T-helper 2 cell (primary cell): ENCODE data around the gene ZNF697.

Experiments
- DNase-seq, 5 experiments: peaks; one replicate each; pipeline versions ENCODE4 v3.0.0 to v3.0.0-alpha.2; 2012 to 2022

The ZNF697 gene

DNA sequence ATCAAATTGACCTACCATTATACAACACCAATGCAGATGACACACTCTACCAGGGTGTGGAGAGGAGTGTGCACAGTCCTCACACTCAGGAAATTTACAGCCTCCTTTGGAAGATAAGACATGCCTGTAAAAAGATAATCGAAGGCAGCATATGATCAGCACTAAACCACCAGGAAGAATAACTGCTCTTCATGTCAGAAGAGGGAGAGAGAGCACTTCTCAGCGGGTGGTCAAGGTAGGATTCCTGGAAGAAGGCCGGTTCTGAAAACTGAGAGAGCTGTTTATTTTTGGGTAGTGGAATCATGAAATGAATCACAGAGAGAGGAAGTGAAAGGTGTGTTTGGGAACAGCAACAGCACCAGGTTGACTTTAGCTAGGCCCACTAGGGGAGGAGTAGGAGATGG is 14.0 kb upstream of the ZNF697 start:
- no peak for DNase-seq

DNA sequence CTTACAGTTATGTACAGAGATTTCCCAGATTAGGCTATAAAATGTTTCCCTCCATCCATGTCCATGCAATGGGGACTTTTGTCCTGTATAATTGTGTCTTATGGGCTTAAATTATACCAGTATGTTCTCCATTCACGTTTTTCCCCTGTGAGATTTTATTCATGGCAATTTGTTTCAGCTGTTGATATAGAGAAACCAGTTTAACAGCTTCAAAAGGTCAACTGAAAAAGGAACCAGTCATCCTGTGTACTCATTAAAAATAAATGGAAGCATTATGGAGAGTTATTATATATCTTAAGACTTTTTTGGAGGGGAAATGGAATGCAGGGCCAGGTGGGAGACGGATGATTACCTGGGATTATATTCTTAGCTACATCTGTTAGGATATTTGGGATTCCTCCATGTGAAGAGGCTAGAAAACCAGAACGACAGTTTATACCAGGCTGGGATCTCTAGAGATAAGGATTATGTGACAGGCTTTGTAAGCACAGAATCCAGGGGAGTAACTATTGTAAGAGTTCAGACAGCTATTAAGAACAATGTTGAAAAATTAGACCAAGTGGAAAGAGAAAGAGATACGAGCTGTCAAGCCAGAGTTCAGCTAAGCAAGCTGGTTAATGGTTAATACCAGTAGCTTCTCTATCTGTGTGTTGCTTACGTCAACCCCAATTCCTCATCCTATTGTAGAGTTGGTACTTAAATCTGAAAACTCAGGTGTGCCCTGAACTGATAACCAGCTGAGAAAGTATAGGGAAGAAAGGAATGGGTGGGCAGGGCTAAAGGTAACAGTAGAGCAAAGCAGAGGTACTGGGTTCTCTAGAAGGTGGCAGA is 12.4 kb upstream of the ZNF697 start:
- DNase-seq = no peak

DNA sequence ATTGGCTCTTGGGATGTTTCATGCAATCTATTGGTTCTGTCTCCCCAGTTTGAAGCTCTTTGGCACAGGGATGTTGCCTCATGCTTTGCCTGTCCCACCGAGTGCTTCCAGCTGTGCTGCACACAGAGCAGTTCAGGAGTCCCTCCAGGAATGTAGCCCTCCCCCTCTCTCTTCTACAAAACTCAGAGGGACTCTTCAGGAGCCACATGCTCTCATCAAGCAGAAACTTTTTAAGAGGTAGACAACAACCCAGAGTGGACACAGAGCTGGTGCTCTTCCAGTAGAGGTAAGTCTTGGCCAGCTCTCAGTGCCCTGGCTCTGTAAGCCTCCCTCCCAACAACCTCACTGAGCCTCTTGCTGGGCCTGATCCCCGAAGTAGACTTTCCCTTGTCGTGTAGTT is 11.6 kb upstream of the ZNF697 start:
- no peak for DNase-seq

DNA sequence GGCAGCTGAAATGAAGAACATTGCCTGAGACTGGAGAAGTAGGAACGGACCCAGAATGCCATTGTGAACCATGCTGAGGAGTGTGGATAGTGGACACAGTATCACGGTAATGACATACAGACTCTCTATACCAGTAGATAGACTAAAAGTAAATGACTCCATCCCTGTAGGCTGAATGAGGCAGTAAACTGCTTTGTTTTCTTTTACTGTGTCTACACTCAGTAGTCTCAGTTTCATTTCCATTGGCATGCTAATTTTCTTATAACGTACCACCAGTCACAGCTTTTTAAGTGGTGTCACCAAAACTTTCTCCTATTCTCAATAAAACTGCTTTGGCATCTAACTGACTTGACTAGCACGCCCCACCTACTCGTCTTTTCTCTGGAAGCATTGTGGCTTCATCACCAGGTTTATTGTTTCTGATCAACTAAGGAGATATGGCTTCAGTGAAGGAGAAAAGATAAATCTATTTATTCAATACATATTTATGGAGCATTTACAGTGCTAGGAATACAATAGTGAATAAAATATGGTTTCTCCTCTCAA is 8.4 kb upstream of the ZNF697 start:
- DNase-seq = peak in 1 of 5 experiments; percentile 94

DNA sequence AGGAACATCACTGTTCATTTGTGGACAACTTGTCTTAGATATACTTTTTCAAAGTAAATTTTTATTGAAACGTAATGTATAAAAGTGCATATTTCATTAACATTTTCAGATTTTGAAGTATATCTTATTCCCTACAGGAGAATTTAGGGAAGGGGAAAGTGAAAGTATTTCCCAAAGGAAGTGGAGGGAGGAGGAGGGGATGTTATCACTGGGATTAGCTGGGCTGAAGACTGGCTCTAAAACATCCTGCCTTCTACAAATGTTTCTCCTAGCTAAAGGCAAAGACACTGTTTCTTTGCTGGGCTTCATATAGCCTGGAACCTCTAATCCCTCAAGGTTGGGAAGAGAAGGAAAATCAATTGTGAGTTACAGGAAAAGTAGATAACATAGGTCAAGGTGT is 7.1 kb upstream of the ZNF697 start:
- no peak for DNase-seq

DNA sequence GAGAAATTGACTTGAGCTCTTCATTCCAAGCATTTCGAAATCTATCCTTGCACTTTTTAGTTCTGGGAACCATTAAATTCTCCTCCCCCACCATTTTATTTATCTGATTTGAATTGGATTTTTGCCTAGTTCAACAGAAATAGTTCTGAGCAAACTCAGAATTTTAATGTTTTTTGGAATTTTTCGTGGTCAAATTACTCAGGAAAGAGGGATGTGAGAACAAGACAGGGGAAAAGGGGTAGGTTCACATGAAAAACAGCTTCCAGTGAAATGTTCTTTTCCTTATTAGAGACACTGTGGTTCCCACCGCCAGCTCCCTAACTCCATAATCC is 5.7 kb upstream of the ZNF697 start:
- DNase-seq = no peak

DNA sequence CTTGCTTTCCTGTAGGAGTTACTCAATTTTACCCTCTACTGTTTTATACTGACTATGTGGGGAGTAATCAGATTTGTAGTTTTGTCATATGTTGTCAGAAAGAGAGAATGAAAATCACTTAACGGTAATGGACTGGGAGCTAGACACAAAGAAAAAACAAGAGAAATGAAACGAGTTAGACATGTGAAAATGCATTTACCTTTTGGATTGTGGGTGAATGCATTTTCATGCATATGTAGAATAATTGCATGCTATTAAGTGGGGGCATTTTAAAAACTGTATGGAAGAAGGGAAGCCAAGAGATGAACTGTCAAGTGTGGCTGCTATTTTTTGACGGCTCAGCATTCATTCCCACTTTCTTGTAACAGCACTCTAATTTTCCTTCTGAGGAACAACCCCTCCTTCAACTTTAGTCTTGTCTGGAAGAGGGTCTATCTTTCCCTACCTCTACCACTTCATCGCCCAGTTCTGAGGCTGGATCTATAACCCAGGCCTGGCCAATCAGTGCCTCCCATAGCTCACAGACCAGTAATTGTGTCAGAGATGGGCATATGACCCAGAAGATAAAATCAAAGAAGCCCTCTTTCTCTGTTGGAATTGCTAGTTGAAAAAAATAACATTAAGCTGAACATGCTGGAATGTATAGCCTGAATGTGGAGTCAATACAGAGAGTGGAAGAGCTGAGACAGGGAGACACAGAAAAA is 5.2 kb upstream of the ZNF697 start:
- DNase-seq = no peak

DNA sequence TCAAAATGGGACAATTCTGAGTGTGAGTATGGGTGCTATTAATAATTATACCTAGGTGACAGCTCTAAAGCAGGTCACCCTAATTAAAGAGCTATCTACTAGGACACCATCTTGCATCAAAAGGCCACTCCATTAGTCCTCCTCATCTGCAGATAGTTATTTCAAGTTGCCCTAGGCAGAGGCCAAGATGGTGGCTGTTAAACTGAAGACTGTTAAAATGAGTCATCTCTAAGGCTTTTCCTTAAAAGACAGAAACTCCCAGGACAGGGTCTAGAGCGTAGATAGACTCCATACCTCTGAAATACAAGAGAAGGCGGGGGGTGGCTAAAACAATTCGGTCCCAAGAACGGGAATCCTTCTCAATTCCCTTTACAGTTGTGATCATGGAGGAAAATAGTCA is 4.5 kb upstream of the ZNF697 start:
- no peak for DNase-seq

DNA sequence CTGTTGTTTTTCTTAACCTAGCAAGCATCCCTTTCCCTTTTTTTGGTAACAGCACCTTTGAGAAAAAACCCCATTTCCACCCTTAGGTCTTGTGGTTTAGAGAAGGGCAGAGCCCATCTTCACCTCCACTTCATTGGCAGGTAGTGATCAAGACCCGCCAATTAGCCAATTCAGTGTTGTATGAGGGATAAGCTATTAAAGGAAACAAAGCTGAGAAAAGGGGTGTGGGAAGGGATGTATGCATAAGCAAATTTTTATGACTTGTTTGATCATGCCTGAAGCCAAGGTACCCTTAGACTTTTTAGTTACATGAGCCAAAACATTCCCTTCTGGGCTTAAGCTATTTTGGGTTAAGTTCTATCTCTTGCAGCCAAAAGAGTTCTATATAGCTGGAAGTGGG is 3.6 kb upstream of the ZNF697 start:
- DNase-seq = no peak

DNA sequence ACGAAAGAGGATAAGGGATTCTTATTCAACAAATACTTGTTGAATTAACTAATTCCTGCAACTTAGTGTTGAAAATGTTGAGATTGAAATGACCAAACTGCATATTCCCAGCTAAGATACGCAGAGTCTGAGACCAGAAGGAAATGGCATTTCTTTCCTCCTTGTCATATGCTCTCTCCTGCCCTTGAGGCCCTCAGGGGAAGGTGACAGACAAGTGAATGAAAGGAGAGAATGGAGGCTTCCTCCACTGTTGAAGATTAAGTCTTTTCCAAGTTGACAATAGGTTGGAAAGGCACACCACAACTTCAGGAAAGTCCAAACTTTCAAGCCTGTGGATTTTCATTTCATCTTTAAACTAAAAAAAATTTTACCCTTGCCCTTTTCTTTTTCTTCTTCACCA is 3.1 kb upstream of the ZNF697 start:
- no peak for DNase-seq

DNA sequence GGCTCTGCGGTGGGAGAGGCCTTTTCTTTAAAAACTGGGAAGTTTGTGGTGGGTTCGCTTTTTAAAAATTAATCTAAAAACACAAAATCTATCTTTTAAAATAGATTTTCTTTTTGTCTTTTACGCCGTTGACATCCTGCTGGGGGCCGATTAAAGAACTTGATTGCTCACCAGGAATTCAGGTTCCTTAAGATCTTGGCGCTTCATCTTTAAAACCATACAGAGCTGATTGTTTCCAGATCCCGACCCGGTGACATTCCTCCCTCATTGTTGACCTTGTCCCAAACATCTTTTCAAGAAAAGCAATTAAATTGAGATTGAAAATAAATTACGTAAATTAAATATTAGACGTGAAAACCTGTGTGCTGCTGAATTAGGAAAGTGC is 546 bp upstream of the ZNF697 start:
- no peak for DNase-seq

DNA sequence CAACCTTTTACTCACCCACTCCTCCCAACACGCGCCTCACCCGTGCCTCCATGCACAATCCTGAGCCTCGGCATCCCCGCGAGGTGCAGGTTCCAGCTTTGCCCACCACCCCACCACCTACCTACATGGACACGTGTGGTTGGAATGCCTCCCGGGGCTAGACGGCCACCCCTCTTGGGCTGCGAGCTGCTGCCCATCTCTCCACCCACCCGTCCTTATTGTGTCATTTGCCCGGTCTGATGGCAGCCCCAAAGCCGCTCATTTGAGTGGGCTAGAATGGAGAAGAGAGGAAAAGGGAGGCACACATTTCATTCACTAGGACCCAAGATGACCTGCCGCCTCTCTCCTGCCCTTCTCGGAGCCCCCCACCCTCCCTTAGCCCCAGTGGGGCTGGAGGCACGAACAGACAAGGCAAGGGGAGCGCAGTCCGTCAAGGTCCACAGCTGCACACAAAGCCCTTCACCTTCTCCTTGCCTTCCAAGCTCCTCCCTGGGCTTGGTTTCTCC is 785 bp downstream of the ZNF697 start:
- no peak for DNase-seq

DNA sequence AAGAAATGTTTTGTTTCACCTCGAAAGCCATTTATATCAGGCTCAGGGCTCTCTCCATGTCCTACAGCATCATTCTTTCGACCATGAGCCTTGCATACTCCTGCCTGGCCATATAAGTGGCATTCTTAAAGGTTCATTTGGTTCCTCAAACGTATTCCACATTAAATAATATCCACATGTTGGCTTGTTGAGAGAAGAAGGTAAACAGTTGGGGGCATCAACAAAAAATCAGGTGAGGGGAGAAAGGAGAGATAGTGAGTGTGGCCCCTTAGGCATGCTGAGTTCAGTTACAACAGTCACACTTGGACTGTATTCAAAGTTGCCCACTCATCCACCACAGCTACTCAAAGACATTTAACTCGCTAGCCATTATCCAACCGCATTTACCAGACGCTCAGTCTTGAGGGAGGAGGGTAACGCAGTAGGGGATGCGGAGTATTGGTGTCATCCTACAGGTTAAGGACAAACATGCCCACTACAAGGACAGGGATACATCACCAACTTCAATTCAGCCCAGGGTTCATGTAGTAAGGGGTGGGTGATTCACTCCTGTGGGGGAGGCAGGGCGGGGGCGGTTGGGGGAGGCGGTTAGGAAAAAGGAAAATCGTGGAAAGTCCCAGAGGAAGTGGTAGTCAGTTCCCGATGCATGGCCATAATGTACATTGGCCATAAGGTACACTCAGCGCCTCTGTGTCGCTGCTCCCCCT is 1.4 kb downstream of the ZNF697 start:
- DNase-seq = no peak

DNA sequence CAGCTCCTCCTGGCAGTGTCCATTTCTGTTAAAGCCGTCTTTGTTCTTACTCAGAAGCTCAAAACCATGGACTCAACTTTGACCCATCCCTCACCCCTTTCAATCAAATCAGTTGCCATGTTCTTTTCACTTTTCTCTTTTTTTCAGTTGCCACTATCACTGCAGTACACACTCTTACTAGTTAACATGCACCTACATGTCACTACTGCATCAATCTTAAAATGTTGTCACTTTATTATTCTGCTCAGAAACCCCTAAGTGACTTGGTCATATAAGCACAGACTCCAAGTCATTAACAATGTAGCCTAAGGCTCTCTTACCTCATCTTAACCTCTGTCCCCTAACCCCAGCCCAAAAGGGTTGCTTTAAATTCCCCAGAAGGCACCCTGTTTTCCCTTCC is 9.0 kb downstream of the ZNF697 start:
- no peak for DNase-seq

DNA sequence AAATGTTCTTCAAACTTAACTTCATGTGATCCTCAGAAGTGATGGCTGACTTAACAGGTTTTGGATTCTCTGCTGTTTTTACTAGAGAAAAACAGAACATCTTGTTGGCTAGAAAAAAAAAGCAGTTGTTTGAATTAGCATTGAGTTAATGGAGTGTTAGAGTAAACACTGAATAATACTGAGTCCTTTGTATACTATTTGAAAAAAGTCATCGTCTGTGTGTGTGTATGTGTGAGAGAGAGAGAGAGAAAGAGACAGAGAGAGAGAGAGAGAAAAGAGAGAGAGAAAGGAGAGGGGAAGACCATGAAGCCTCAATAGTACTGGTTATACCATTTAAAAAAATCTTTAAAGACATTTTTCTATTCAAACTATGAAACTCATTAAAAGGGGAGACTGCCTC is 10.4 kb downstream of the ZNF697 start:
- no peak for DNase-seq

DNA sequence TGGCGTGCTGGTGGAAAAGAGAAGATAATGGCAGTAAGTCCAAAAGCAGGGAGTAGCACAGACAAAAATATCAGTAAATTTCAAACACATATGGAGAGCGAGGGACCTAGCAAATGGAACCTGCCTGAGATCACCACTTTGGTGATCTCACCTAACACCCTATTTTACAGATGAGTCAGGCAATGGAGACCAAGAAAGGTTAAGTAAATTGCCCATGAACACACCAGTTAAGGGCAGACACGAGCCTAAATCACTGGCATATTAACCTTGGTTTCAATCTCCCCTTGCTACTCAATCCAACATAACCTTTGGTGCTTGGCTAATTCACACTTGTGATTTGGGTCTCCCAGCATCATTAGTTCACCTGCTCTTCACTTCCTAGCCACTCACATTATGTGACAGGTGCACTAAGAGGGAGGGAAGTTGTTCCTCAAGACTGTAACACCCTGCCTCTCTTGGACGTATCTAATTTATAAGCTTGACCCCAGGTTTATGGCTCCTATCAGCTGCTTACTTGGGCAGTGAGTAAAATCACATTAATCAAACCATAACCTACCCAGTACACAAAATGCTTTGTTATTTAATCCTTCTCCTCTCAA is 11.5 kb downstream of the ZNF697 start:
- DNase-seq = no peak

DNA sequence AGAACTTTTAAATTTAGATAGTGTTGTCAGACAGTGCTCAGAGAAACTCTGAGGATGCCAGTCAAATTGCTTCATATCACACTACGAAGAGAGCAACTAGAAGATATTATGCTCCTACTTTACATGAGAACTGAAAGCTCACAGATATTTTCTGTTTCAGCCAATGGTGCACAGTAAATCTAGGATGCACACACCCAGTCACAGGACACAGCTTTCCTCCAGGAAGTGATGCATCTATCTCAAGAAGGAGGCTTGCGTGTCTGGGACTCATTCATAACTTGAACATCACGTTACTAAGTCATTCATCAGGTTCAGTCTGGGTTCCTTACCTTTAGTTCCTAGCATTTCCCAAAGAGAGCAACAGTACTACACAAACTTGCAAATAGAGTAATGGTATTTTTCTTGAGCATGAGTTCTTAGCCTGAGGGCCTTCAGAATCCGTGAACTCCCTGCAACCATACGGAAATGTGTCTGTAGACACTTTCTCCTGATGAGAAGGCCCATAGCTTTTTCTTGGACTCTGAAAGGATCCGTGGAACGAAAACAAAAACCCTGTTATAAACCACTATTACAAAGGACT is 12.2 kb downstream of the ZNF697 start:
- no peak for DNase-seq

DNA sequence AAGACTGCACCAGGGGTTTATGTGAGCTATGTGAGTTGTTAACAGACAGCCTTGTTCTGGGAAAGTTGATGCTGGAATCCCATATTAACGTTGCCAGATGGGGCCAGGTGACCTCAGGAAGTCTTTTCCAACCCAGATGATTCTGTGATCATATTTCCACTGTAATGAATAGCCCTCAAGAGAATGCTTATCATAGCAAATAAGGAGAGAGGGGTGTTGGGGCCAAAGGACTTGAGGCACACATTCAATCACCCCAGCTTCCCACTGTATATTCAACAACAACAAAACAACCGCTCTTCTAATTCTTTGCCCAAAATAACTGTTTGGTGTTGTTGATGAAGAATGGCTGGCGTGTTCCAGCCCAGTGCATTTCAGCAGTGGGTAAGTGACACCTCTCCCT is 14.1 kb downstream of the ZNF697 start:
- no peak for DNase-seq

DNA sequence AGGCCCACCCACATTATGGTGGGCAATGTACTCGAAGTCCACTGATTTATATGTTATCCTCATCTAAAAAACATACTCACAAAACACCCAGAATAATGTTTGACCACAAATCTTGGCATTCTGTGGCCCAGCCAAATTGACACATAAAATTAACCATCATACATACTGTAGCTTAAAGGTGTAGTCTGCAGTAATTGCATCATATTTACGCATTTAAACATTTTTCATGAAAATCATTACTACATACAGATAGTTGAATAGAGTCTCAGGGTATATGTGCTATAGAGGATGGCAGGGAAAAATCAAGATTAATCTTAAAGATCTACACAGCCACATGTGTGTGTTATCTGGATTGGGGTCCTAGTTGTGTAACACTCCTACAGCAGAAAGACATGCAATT is 14.5 kb downstream of the ZNF697 start:
- DNase-seq = no peak

DNA sequence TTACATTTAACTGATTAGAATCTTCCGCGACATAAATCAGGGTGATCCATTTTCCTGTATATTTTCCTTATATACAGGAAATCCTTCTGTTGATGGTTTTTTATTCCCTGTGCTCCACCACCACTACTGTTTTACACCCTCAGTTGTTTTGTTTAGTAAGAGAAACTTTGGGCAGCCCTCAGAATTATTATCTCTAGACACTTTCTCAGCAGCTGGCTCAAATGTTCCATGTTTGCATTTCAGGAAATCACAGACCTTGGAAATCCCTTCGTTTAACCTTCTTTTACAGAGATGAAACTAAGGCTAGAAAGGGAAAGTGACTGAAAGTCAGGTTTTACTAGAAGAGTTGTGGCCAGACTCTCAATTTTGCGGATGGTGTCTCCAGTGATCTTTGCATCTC is 15.2 kb downstream of the ZNF697 start:
- DNase-seq = no peak

DNA sequence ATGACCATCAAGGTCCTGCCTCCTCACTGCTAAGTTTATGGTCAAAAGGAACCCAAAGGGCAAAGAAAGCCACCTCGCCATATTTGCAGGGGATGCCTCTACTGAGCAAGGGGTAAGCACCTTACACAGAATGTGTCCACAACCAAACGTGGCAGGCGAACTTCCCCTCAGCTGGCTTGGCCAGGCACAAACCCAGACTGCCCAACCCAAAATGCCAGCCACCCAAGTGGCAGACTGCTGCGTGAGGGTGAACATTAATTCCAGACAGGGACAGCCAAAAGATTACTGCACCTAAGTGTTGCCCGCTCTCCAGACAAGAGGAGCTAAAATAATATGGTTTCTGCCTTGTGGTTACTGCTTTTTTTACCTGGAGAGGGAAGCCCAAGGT is 16.0 kb downstream of the ZNF697 start:
- no peak for DNase-seq

DNA sequence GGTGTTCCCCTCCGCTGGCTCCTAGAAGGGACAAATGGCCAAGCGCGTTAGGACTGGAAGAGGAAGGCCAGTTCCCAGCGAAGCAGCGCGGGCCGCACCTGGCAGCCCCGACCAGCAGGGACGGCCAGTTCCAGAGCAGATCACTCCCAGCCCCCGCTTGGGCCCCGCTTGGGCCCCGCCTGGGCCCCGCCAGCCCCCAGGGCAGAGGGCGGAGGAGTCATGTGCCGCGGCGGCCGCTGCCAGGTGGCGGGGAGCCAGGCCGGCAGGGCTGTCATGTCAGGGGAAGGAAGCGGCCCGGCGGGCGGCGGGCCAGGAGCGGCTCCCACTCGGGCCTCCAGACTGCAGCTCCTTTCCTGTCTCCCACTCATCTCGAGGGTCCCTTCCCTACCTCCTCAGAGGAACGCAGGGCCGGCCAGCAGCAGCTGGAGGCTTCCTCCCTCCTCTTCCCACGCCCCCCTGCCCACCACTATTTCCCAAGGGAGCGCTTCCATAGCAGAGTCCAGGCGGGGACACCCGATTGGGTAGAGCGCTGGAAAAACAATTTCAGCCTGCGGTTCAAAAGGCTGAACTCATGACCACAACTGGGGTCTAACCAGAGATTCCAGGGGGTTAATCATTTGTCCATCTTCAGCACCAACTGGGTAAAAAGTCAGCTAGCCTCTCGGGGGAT is 16.5 kb downstream of the ZNF697 start:
- no peak for DNase-seq
